Left ventricle myocardium inferior (tissue), 1 donor: ENCODE results near the gene FAXDC2. TPM values are rescaled to one million over a fixed set of nuclear protein-coding genes. Genes with fewer than 3 reads are reported as not detected.
A peak's percentile ranks its signal among the peaks of the same experiment; 100 is the strongest.

ENCODE experiments used
- DNase-seq: peaks from one replicate; pipeline ENCODE4 v3.0.0-alpha.2; 2020
- H3K27ac ChIP-seq: fragments of 200-600 bp; replicated peaks from 2 replicates; pipeline ENCODE4 v1.8.0; 2021
- H3K27me3 ChIP-seq: fragments of 200-600 bp; 2 replicates; pipeline ENCODE4 v1.8.0; 2021; ENCODE audit warnings: low read depth
- H3K36me3 ChIP-seq: fragments of 200-600 bp; 2 replicates; pipeline ENCODE4 v1.8.0; 2021
- H3K4me1 ChIP-seq: fragments of 200-600 bp; 2 replicates; pipeline ENCODE4 v1.8.0; 2021
- H3K4me3 ChIP-seq: fragments of 200-600 bp; 2 replicates; pipeline ENCODE4 v1.8.0; 2021; ENCODE audit warnings: mild to moderate bottlenecking, moderate library complexity
- H3K9me3 ChIP-seq: fragments of 200-600 bp; replicated peaks from 2 replicates; pipeline ENCODE4 v1.8.0; 2021
- intact Hi-C: fragments of 100-400 bp; cut with micrococcal nuclease; formaldehyde crosslinking; loops from one replicate; pipeline ENCODE4 v1.11.0; 2022
- total RNA-seq: library from RNA; stranded (reverse); fragmentation: NEBNext Ultra II Directional; extraction: Animal tissue kit (Norgen Biotek cat#: 25700); gene quantifications from one replicate; pipeline ENCODE4 v1.2.1, GENCODE V29; 2021
- TF ChIP-seq, protein P1 (sequence below): fragments of 200-600 bp; IDR thresholded peaks from 2 replicates; pipeline ENCODE4 v1.8.0; 2021; ENCODE audit warnings: antibody characterized with exemption, mild to moderate bottlenecking, borderline replicate concordance
- donor health status: DM: no; HTN: yes; CAD: no; lungs with severe emphysema.

Gene FAXDC2
- total RNA-seq, 1 donor from 2014 or later = 23.5 TPM

DNA sequence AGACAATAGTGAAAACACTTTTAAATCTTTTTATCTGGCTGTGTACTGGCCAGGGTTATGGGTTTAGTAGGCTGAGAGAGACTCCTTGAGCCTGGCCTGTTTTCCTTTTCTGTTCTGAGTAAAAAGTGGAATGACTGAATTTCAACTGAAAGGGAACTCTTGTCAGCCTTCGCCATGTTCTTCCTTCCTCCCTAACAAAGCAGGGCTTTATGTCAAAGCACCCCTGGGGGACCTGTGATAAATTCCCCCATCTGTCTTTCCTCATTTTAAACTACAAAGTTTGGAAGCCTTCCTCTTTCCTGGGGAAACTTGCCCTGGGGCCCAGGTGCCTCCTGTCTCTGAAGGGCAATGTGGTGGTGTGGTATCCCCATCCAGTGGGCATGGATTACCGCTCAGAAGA lies 65.5 kb downstream of the FAXDC2 start:
- TF ChIP-seq, protein P1, sequence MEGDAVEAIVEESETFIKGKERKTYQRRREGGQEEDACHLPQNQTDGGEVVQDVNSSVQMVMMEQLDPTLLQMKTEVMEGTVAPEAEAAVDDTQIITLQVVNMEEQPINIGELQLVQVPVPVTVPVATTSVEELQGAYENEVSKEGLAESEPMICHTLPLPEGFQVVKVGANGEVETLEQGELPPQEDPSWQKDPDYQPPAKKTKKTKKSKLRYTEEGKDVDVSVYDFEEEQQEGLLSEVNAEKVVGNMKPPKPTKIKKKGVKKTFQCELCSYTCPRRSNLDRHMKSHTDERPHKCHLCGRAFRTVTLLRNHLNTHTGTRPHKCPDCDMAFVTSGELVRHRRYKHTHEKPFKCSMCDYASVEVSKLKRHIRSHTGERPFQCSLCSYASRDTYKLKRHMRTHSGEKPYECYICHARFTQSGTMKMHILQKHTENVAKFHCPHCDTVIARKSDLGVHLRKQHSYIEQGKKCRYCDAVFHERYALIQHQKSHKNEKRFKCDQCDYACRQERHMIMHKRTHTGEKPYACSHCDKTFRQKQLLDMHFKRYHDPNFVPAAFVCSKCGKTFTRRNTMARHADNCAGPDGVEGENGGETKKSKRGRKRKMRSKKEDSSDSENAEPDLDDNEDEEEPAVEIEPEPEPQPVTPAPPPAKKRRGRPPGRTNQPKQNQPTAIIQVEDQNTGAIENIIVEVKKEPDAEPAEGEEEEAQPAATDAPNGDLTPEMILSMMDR = no peak
- Histone ChIP-seq H3K27ac (peak overlapping the region; percentile 76), H3K9me3 (no peaks in the 10 kb centered on the region), H3K4me3 (no peak overlapping the region), H3K36me3 (no peaks in the 10 kb centered on the region), H3K27me3 (no peaks in the 10 kb centered on the region), H3K4me1 (peaks cover 91% of the 10 kb centered on the region)
- no peak for DNase-seq
- intact Hi-C loops = no loop called here

GRCh38 chr5:154783774-154784460 lies 66.5 kb downstream of the FAXDC2 start:
- Histone ChIP-seq H3K9me3 (no peaks in the 10 kb centered on the region), H3K27me3 (no peaks in the 10 kb centered on the region), H3K4me1 (peaks cover 100% of the 10 kb centered on the region), H3K36me3 (no peaks in the 10 kb centered on the region), H3K27ac (peak overlapping the region; percentile 76), H3K4me3 (no peak overlapping the region)
- intact Hi-C loops = no loop called here
- DNase-seq = peak; percentile 36
- TF ChIP-seq, protein P1 = no peak

DNA sequence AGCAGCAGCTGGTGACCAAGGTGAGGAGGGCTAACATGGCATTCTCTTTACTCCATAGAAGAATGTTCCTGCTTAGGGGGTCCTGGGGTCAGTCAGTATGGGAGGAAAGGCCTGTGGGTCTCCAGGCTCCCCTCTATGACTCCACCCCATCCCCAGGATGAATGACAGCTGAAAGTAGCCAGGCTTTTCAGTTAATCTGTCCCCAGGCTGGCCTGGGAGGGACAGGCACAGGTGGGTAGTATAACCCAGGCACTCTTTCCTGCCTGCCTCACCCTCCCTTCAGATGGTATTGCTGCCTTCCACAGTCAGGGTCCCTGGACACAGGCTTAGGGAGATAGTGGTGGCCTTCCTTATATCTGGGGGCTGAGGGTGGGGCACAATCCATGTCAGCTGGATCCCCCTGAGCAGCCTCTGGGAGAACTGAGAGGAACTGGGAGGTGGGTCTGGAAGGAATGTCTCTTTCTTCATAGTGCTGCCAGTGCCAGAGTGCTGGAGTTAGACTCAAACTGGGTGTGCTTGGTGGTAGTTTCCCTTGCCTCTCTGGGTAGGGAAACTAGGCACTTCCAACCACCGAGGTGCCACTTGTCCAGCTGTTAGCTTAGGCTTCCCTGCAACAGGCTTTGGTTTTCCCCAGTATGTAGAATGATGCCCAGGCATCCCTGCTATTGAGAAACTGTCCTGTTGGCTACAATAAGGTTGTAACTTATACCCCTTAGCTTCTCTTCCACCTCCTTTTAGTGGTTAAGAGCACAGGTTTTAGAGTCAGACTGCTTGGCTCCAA lies 67.4 kb downstream of the FAXDC2 start:
- TF ChIP-seq, protein P1 = no peak
- no peak for DNase-seq

DNA sequence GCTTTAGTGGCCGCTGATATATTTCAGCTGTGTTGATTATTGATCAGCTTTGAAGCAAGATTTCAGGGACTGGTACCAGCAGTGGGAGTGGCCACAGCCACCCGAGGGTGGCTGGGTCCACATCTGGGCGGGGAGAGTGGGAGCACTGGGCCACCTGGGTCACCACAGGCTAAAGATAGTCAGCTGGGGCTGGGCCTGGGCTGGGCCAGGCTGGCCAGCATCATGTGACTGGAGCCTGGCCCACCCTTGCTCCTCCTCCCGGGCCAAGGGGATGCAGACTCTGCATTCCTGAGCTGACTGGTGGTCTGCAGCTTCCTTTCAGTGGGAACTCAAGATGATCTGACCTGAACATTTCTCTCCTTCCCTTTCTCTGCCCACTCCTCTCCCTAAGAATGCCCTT lies 68.1 kb downstream of the FAXDC2 start:
- TF ChIP-seq, protein P1 = no peak
- Histone ChIP-seq H3K27ac (peak overlapping the region; percentile 76), H3K4me1 (peaks cover 100% of the 10 kb centered on the region)

More for the DNA sequence above, 67.4 kb downstream of the FAXDC2 start:
- Histone ChIP-seq H3K4me1 (peaks cover 100% of the 10 kb centered on the region), H3K36me3 (no peaks in the 10 kb centered on the region), H3K9me3 (no peaks in the 10 kb centered on the region), H3K27ac (peak overlapping the region; percentile 76), H3K27me3 (no peaks in the 10 kb centered on the region), H3K4me3 (no peak overlapping the region)
- intact Hi-C loops = no loop called here

GRCh38 chr5:154780128-154780527 lies 70.3 kb downstream of the FAXDC2 start:
- Histone ChIP-seq H3K4me1 (peaks cover 100% of the 10 kb centered on the region), H3K4me3 (no peak overlapping the region), H3K36me3 (no peaks in the 10 kb centered on the region), H3K27me3 (no peaks in the 10 kb centered on the region), H3K9me3 (no peaks in the 10 kb centered on the region), H3K27ac (peak overlapping the region; percentile 72)
- intact Hi-C loops = no loop called here
- DNase-seq = no peak
- TF ChIP-seq, protein P1 = no peak

More for the DNA sequence above, 68.1 kb downstream of the FAXDC2 start:
- intact Hi-C loops = no loop called here
- Histone ChIP-seq H3K27me3 (no peaks in the 10 kb centered on the region), H3K4me3 (no peak overlapping the region), H3K9me3 (no peaks in the 10 kb centered on the region), H3K36me3 (no peaks in the 10 kb centered on the region)
- DNase-seq = no peak
